NCI-H1417 treated with DMSO at 0.1 percent for 48 hours (cell line): ENCODE measurements around the gene DPPA2.

Experiments
- DNase-seq: peaks from one replicate; lab custom pipeline; 2025; lab: John Stamatoyannopoulos, UW

Gene DPPA2

DNA sequence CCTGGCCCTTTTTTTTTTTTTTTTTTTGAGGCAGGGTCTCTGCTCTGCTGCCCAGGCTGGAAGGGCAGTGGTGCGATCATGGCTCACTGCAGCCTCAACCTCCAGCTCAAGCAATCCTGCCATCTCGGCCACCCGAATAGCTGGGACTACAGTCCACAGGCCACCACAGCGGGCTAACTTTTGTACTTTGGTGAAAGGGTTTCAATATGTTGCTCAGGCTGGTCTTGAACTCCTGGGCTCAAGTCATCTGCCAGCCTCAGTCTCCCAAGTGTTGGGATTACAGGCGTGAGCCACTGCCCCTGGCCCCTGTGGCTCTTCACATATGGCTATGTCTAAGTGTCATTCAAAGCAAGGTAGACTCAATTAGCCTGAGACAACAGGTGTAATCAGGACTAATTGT is 8.8 kb upstream of the DPPA2 start:
- no peak for DNase-seq

DNA sequence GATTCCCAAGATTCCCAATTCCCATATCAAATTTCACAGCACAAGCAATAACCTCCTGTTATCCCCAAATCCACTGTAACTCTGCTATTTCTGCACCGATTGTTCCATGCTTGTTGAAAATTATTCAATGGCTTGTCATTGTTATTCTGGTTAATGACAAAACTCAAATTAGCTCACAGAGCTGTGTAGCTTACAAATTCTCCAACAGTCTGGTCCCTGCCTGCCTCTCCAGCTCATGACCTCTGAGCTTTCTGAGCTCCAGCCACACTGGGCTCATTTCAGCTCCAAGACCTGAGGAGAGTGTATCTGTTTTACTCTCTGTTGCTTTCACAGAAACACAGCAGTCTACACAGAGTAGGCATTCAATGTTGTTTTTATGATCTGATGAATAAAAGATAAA is 3.3 kb downstream of the DPPA2 start:
- no peak for DNase-seq

DNA sequence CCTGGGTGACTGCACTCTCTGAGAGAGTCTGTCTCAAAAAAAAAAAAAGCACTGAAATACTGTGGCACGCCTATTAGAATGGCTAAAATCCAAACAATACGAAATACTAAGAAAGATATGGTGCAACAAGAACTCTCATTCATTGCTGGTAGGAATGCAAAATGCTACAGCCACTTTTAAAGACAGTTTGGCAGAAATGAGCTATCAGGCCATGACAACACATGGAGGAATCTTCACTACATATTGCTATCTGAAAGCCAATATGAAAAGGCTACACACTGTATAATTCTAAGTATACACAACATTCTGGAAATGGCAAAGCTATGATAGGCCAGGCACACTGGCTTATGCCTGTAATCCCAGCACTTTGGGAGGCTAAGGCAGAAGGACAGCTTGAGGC is 18.8 kb downstream of the DPPA2 start:
- DNase-seq = no peak

DNA sequence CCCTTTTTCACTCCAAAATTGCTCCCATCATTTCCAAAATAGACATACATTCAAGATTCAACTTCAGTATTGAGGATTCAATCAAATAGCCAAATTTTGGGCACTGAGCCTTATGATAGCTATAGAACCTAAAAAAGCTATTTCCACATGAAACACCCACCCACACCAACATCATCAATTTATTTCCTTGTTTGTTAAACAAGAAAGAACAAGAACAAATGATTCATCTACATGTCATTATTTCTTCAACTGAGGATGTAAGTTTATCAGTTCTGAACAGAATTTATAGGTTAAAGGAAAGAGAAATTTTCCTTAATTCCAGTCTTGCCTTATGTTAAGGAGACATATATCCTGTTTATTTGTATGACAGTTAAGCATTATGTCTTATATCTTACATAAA is 32.2 kb downstream of the DPPA2 start:
- DNase-seq = no peak

DNA sequence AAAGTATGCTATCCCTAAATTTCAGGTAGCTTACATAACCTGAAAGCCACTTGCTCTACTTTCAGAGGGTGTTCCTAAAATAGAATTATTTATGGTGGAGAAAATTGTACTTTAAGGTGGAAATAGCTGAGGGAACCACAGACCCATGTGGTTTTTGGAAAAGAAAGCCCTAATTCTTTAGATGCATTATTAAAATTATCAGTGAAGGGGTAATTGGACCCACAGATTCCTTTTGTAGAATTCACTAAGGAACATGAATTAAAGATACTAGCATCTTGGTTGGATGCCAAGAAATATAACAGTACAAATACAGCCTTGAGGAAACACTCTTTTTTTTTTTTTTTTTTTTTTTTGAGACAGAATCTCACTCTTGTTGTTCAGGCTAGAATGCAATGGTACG is 37.8 kb downstream of the DPPA2 start:
- no peak for DNase-seq

DNA sequence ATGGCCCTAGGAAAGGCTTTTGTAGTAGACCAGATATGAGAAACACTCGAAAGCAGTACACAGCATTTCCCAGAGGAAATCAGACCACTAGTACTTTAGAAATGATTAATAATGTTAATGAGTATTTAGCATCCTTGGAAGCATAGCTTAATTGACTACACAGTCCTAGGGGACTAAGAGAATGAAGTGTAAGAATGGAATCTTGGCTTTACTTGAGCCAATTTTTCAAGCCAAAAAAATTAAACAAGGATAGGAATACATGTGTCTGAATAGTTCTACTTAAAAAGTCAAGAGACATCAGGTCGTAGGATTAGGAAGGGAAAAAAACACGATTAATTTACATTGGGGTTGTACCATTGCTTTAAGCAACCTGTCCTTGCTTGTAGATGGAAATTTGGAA is 38.2 kb downstream of the DPPA2 start:
- DNase-seq = no peak

DNA sequence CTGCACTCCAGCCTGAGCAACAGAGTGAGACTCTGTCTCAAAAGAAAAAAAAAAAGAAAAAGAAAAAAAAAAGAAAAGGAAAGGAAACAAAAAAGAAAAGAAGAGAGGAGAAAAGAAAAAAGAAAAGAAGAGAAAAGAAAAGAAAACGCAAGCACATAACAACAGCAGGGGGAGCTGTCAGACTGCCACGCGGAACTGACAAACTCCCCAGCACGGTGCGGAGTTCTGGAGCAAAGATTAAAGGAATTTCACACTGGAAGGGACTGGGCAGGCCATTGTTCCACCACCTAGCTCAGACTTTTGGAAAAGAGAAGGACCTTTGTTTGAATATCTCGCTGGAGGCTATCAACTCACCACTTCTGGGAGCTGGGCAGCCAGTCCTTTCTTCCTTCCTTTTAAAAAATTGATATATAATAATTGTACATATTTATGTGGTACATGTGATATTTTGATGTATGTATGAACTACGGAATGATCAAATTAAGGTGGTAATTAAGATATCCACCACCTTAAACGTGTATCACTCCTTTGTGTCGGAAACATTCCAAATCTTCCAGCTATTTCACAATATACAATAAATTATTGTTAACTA is 40.5 kb downstream of the DPPA2 start:
- DNase-seq = no peak

DNA sequence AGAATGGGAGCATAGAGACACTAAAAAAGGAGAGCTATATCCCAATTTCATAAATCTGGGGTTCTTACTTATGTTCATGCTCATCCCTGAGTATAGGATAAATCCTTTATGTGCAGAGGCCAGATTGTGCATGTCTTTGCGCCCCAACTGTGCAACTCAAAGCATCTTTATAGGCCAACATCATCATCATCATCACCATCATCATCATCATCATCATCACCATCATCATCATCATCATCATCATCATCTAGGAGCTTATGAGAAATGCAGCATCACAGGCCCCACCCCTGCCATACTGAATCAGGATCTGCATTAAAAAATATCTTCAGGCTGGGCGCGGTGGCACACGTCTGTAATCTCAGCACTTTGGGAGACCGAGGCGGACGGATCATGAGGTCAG is 45.5 kb downstream of the DPPA2 start:
- no peak for DNase-seq

DNA sequence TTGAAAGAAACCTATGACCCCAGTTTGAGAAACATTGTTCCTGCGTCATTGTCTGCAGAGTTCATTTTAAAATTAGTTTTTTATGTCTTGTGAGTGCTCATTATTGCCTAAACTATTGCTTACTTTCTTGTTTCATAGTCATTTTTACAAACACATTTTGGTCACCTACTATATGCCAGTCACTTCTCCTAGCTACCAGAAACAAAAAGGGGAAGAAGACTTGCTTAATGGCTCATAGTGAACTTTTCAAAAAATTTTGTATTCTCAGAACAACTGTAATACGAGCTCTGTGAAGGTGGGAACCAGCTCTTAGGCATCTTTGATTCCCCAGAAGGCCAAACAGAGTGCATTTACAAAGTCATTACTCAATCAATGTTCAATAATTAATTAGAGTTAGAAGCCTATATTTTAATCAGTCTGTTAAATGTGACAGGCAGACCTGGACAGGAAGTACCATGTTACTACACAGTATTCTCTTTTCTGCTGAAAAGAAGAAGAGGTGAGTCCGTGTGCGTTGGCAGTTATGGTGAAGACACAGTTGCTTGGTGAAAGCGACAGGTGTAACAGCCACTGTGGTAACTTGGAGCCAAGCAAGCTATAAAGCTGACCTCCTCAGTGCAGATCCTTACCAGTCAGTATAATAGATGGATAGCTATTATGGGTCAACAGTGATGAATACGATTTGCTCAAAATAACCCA is 46.6 kb downstream of the DPPA2 start:
- DNase-seq = no peak

DNA sequence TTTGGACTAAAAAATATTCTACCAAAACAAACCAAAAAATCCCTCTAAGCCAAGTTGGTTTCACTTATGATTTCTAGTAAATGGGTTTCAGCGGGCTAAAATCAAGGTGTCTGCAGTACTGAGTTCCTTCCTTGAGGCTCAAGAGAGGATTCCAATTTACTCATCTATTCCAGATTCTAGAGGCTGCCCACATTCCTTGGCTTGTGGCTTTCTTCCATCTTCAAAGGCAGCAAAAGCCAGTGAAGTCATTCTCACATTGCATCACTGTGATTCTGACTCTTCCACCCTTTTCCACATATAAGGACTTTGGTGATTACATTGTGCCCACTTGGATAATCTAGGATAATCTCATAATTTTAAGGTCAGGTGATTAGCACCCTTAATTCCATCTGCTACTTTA is 48.1 kb downstream of the DPPA2 start:
- DNase-seq = no peak

DNA sequence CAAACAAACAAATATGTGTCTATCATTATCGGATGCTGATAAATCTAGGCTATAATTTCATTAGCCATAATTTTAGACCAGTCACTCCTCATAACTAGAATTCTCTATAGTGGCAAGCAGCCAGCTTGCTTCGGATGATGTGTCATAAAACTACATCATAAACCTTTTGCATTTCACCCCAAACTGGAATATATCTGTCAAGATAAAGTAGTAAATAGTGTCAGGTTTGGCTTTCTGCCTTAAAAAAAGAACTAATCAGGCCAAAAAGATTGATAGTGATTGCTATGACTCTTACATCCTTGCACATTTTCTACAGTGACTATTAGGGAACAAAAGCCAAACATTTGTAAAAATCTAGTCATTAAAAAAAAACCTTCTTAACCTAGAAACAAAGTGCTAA is 51.0 kb downstream of the DPPA2 start:
- no peak for DNase-seq

DNA sequence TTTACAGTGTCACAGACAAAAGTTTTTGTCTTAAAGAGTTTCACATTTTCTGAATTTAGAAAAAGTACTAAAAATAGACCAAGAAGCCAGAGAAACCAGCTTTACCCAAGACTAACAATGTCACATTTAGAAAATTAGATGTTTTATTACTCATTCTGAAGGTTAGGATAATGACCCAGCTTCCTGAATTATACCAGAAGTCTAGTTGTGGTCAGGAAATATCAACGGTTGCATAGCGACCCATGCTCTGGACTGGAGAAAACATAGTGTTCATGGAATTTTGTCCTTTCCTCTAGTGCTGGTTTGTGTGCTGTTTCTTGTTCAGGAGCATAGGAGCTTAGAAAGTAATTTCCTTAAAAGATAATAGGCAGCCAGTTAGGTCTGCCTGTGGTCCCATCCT is 59.0 kb downstream of the DPPA2 start:
- no peak for DNase-seq

DNA sequence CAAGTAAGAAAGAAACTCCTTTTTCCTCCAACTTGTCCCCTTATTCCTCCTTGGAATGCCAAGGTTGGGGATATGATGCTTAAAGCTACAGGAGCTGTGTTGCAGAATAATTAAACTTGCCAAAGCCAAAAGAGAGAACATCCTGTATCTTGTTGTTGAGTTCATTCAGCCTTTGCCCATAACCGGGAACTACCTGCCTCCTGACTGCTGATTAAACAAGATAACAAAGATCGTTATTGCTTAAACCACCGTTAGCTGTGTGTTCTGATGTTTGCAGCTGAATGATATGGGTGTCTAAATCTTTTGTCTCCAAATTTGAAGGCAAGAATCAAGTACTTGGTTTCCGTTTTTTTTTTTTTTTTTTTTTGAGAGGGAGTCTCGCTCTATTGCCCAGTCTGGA is 61.5 kb downstream of the DPPA2 start:
- DNase-seq = no peak

DNA sequence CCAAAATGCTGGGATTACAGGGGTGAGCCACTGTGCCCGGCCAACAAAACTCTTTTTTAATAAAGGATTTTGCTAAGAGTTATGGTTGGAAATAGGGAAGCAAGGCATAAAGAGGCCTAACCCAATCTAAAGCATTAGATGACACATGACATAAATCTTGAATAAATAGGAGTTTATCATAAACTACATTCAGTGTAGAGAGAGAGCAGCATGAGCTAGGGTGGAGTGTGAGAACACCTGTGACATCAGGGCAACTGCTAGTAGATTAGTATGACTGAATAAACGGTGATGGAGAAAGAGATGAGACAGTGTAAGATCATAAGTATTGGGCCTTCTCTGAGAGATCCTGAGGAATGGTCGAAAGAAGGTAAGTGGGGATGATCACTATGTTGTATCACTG is 63.7 kb downstream of the DPPA2 start:
- no peak for DNase-seq
